Measurements from ENCODE around the gene PRPS1.
"Not testable (repeated sequence)": the region's sequence is repeated elsewhere in the genome, so short reads cannot be mapped to it uniquely, and the experiment has no call there.

Gene PRPS1

DNA sequence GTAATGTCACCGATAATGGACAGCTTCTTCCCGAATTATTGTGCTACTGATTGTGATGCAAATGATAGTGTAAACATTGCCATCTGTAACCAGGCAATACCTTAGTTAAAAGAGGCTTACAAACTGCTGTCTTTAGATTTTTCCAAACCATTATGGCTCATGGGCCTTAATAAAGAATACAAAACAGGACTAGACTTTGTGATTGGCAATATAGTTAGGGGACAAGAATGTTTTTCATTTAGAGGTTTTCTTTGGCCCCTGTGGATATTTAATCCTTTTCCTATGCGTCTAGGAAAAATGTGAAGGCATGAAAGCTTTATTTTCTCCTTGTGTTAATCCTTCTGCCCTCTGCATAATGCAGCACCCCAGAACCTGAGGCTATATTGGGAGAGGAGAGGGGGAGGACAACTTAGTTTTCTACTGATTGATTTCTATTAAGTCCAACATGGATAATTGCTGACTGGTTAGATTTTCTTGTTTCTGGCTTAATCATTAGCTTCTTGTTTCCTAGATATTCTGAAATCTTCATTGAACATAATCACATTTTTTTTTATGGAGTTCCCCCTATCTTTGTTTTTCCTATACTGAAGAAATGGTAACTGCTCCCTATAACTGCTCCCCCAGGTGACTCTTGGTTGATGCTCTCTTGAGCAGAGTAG is 1.9 kb downstream of the PRPS1 start:
- DNase-seq = no peak

GRCh38 chrX:107632346-107632745 is 4.0 kb downstream of the PRPS1 start:
- no peak for DNase-seq

DNA sequence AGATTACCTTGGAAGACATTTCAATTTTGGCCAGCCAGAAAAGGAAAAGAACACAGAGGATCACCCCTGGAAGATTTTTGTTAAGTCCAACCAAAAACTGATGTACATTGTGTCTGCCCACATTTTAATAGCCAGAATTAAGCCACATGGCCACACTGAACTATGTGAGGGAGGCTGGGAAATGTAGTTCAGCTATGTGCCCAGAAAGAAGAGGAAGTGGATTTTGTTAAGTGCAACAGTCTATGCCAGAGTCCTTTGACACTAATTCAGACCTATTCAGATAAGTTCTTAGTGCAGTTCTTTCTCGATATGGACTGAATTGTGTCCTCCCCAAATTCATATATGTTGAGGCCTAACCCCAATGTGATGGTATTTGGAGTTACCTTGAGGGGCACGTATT is 18.4 kb downstream of the PRPS1 start:
- no peak for DNase-seq

DNA sequence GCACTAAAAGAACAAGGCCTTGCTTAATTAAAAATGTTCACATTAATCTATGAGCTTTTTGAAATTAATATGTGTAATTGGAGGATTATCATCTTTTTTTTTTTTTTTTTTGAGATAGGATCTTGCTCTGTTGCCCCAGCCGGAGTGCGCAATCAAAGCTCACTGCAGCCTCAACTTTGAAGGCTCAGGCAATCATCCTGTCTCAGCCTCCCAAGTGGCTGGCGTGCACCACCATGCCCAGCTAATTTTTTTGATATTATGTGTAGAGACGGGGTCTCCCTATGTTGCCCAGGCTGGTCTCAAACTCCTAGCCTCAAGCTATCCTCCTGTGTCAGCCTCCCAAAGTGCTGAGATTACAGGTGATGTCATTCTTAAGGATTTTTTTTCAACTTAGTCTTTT is 20.0 kb downstream of the PRPS1 start:
- no peak for DNase-seq

GRCh38 chrX:107654566-107654871 is 26.2 kb downstream of the PRPS1 start:
- DNase-seq = no peak

DNA sequence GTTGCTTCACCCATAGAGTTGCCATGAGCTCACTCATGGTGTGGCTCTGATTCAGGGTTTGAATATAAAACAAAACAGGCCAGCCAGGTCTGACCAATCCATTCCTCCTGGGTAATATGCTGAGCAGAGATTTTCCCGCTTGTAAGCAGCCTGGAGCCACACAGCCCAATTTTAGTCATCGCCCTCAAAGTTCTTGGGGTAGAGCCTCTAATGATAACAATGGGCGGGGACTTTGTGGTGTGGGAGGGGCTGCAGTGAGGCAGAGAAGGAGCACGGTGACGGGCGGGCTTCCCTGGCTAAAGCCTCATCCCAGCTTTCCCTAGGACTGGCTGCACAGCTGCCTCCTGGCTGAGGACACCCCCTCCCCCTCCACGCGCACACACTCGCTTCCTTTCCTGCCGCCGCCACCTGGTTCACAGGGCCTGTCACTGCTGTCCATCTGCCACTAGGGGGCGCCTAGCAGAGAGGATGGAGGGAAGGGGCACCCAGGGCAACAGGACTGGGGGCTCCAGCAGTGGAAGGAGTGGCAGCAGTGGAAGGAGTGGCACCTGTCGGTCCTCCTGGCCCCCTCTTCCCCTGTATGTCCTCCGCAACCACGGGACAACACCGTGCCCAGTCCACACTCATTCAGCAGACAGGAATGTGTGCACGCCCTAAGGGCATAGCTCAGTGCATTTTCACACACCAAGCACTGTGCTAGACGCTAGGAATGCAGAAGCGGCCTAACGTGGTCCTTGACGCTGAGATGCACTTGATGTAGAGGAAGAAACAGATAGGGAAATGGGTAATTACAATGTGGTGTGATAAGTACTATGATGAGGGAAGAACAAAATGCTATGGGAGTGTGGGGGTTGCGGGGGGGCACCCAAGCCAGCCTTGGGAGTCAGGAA is 26.8 kb downstream of the PRPS1 start:
- peak; percentile 46 to 52 for DNase-seq

GRCh38 chrX:107656978-107657377 is 28.7 kb downstream of the PRPS1 start:
- no peak for DNase-seq

GRCh38 chrX:107658660-107659059 is 30.4 kb downstream of the PRPS1 start:
- DNase-seq = no peak

DNA sequence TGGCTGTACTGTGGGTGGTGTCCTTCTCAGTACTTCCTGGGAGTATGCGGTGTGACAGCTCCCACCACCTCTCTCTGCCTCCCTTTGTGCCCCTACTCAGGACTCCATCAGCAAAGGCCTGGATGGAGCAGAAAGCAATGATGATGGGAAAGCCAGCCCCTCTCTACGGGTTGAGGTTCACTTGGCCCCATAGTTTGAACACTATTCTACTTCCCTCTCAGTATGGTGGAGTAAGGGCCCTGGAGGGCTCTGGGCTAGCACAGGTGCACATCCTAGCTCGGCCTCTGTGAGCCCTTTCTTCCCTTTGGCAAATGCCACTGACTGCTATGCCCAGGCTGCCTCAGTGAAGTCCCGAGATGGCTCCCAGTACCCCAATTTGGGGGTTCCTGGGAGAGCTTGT is 31.0 kb downstream of the PRPS1 start:
- DNase-seq = no peak

DNA sequence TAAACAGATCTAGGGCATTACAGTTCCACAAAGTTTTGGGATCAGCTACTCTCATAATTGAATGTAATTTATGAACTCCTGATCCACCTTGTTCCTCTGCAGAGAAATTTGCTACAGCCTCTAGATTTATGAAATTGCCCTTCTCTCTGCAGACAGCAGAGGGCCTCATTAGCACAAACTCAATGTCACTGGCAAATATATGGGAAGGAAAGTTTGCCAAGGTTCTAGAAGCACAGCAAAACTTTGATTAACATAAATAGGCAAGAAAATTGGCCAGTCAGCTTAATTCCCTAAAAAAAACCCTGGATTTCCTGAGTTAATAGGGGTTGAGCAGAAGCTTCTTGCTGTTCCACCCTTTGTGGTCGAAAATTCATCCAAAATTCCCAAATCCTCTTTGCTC is 31.5 kb downstream of the PRPS1 start:
- no peak for DNase-seq

GRCh38 chrX:107662145-107662544 is 33.8 kb downstream of the PRPS1 start:
- no peak for DNase-seq

GRCh38 chrX:107662824-107663223 is 34.5 kb downstream of the PRPS1 start:
- DNase-seq = no peak

DNA sequence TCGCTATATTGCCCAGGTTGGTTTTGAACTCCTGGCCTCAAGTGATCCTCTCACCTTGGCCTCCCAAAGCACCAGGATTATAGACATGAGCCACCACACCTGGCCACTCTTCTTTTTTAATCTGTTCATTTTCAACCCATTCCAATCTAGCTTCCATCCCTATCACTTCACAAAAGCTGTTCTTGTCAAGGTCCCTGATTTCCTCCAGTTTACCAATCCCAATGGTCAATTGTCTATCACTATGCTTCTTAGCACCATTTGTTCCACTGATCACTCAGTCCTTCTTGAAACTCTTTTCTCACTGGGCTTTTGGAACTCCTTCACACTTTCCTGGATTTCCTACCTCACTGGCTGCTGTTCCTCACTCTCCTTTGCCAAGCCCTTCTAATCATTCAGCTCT is 38.6 kb downstream of the PRPS1 start:
- no peak for DNase-seq

GRCh38 chrX:107667426-107667825 is 39.1 kb downstream of the PRPS1 start:
- DNase-seq = no peak

DNA sequence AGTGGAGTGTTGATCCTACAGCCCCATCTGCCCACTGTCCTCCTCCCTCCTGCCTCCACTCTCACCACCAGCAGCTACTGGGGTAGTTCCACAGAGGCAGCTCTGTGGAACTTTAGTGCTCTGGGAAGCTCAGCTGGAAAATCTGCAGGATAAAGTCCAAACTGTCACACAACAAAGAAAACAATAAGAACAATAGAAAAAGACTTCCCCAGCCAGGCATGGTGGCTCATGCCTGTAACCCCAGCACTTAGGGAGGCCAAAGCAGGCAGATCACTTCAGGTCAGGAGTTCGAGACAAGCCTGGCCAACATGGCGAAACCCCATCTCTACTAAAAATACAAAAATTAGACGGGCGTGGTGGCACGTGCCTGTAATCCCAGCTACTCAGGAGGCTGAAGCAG is 40.4 kb downstream of the PRPS1 start:
- not testable (repeated sequence) for DNase-seq

GRCh38 chrX:107669261-107669660 is 41.0 kb downstream of the PRPS1 start:
- no peak for DNase-seq

GRCh38 chrX:107669885-107670628 is 41.7 kb downstream of the PRPS1 start:
- DNase-seq = no peak

DNA sequence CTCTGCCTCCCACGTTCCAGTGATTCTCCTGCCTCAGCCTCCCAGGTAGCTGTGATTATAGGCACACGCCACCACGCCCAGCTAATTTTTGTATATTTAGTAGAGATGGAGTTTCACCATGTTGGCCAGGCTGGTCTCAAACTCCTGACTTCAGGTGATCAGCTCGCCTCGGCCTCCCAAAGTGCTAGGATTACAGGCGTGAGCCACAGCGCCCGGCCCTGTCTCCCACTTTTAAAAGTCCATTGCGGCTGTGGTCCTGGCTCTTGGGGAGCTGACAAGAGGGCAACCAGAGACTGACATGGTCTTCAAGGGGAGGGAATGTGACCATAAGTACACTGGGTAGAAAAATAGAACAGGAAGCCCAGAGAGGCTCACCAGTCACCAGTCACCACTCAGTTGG is 42.9 kb downstream of the PRPS1 start:
- not testable (repeated sequence) for DNase-seq

- peak; percentile 58 to 67 for DNase-seq
Measured at GRCh38 chrX:107672955-107673378, 44.7 kb downstream of the PRPS1 start.

GRCh38 chrX:107673431-107673830 is 45.1 kb downstream of the PRPS1 start:
- DNase-seq = no peak

- DNase-seq = peak; percentile 77 to 81
Measured at GRCh38 chrX:107673933-107674479, 45.7 kb downstream of the PRPS1 start.

- DNase-seq = peak in 1 of 2 experiments; percentile 5
Measured at GRCh38 chrX:107674480-107675364, 46.4 kb downstream of the PRPS1 start.

- no peak for DNase-seq
Measured at GRCh38 chrX:107675365-107675654, 47.0 kb downstream of the PRPS1 start.

Measured in activated CD4-positive, alpha-beta T cell treated with anti-CD3 and anti-CD28 coated beads, Interleukin-2, amount 50 U/mL, for 4 hours (primary cell).